ENCODE data around the gene SPHK1. TPM values are rescaled to one million over a fixed set of nuclear protein-coding genes. Genes with fewer than 3 reads are reported as not detected.

The SPHK1 gene
- total RNA-seq, 3 donors from 2014 or later: 1.2 to 5.7 (median 3.3) TPM

GRCh38 chr17:76419576-76420260, 35.3 kb downstream of the SPHK1 start:
- TF ChIP-seq, protein P1, sequence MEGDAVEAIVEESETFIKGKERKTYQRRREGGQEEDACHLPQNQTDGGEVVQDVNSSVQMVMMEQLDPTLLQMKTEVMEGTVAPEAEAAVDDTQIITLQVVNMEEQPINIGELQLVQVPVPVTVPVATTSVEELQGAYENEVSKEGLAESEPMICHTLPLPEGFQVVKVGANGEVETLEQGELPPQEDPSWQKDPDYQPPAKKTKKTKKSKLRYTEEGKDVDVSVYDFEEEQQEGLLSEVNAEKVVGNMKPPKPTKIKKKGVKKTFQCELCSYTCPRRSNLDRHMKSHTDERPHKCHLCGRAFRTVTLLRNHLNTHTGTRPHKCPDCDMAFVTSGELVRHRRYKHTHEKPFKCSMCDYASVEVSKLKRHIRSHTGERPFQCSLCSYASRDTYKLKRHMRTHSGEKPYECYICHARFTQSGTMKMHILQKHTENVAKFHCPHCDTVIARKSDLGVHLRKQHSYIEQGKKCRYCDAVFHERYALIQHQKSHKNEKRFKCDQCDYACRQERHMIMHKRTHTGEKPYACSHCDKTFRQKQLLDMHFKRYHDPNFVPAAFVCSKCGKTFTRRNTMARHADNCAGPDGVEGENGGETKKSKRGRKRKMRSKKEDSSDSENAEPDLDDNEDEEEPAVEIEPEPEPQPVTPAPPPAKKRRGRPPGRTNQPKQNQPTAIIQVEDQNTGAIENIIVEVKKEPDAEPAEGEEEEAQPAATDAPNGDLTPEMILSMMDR (IDR thresholded peaks at IDR 0.05): no peak
- Histone ChIP-seq H3K9me3 (no peaks in the 10 kb centered on the region), H3K4me1 (ENCODE audit: low read depth) (peaks cover 5% of the 10 kb centered on the region), H3K36me3 (ENCODE audit: low read depth) (no peaks in the 10 kb centered on the region), H3K4me3 (no peak overlapping the region)
- intact Hi-C loops (cut with DNase I, micrococcal nuclease): no loop called here
- DNase-seq (no peak), ATAC-seq (no peak)

DNA sequence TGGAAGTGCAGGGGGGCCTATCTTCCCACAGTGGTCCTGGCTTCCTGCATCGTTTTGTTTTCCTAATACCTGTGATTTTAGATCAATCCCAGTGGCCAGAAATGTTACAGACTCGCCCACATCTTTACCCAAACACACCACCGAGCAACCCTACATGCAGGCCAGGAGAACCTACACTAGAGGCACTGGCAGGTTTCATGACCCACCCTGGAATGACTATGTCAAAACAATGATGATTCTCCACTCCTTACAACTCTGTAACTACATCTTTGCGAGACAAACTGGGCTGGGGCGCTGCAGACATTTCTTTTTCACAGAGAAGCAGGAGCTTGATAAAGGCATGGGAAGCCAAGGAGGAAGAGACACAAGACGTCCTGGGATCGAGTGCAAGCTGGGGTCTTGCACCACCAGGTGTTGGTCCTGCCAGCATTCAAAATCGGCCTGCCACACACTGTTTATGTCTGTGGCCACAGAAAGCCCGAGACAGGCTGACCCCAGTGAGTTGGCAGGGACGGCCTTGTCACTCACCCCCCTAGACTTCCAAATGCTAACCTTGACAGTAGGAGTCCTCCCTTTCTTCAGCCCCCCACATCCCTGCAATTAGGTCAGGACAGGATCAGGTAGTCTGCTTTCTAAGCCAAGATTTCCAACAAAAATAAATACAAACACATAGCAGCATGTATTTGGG, 36.1 kb downstream of the SPHK1 start:
- Histone ChIP-seq H3K36me3 (ENCODE audit: low read depth) (no peaks in the 10 kb centered on the region), H3K9me3 (no peaks in the 10 kb centered on the region), H3K4me1 (ENCODE audit: low read depth) (peaks cover 5% of the 10 kb centered on the region), H3K4me3 (no peak overlapping the region)
- TF ChIP-seq, protein P1 (IDR thresholded peaks at IDR 0.05): no peak
- intact Hi-C loops (cut with DNase I, micrococcal nuclease): no loop called here
- ATAC-seq (no peak), DNase-seq (no peak)

GRCh38 chr17:76421044-76421407, 36.6 kb downstream of the SPHK1 start:
- DNase-seq (no peak), ATAC-seq (peak; percentile 44)
- TF ChIP-seq, protein P1 (IDR thresholded peaks at IDR 0.05): no peak
- intact Hi-C loops (cut with DNase I, micrococcal nuclease): no loop called here
- Histone ChIP-seq H3K4me3 (no peak overlapping the region), H3K9me3 (no peaks in the 10 kb centered on the region), H3K4me1 (ENCODE audit: low read depth) (peaks cover 5% of the 10 kb centered on the region), H3K36me3 (ENCODE audit: low read depth) (no peaks in the 10 kb centered on the region)

DNA sequence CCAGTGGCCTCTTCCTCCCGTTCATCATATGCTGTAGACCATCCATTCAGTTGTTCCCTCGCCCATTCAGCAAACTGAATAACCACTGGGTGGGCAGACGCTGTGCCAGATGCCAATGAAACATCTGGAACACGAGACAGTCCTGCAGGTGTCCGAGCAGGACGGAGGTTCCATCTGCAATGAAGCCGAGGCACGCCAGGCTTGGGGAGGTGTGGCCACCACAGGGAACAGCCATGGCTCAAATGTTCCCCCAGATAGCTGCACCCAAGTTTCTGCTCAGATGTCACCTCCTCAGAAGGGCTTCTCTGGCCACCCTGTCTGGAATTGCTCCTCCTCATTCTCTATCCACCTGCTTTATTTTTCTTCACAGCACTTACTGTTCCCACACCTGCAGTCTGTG, 38.0 kb downstream of the SPHK1 start:
- intact Hi-C loops (cut with DNase I, micrococcal nuclease): no loop called here
- no peak overlapping the region for H3K4me3 ChIP-seq
- DNase-seq (no peak), ATAC-seq (no peak)
- no peaks in the 10 kb centered on the region for H3K9me3 ChIP-seq
- TF ChIP-seq, protein P1 (IDR thresholded peaks at IDR 0.05): no peak
- no peaks in the 10 kb centered on the region for H3K36me3 ChIP-seq (ENCODE audit: low read depth)
- peaks cover 5% of the 10 kb centered on the region for H3K4me1 ChIP-seq (ENCODE audit: low read depth)

- no peak for ATAC-seq
- Histone ChIP-seq H3K36me3 (ENCODE audit: low read depth) (no peaks in the 10 kb centered on the region), H3K4me1 (ENCODE audit: low read depth) (peaks cover under 1% of the 10 kb centered on the region), H3K4me3 (no peak overlapping the region), H3K9me3 (no peaks in the 10 kb centered on the region)
- no peak for DNase-seq
- intact Hi-C loops (cut with DNase I, micrococcal nuclease): no loop called here
- TF ChIP-seq, protein P1 (IDR thresholded peaks at IDR 0.05): no peak
Measured at GRCh38 chr17:76422860-76423259, 38.5 kb downstream of the SPHK1 start.

All from mucosa of descending colon (tissue), 3 donors.